Osteocyte (in vitro differentiated cells): ENCODE data around the gene FUBP3. TPM values are rescaled to one million over a fixed set of nuclear protein-coding genes. Genes with fewer than 3 reads are reported as not detected.

Experiments used
- DNase-seq: peaks from one replicate; pipeline ENCODE4 v3.0.0; 2021; ENCODE audit warnings: mixed read lengths; ENCODE audit not compliant: unreplicated experiment; ENCODE audit errors: extremely low spot score
- H3K27ac Mint-ChIP-seq: one replicate; pipeline ENCODE4 v1.8.0; 2021; ENCODE audit warnings: mild to moderate bottlenecking, mixed read lengths; ENCODE audit not compliant: unreplicated experiment
- H3K27me3 Mint-ChIP-seq: one replicate; pipeline ENCODE4 v1.8.0; 2021; ENCODE audit warnings: mixed read lengths; ENCODE audit not compliant: unreplicated experiment
- H3K36me3 Mint-ChIP-seq: one replicate; pipeline ENCODE4 v1.8.0; 2021; ENCODE audit warnings: mixed read lengths; ENCODE audit not compliant: unreplicated experiment
- H3K4me1 Mint-ChIP-seq: one replicate; pipeline ENCODE4 v1.8.0; 2021; ENCODE audit warnings: mixed read lengths; ENCODE audit not compliant: unreplicated experiment
- H3K4me3 Mint-ChIP-seq: one replicate; pipeline ENCODE4 v1.8.0; 2021; ENCODE audit warnings: mild to moderate bottlenecking, moderate library complexity, mixed read lengths; ENCODE audit not compliant: unreplicated experiment
- H3K9me3 Mint-ChIP-seq: one replicate; pipeline ENCODE4 v1.8.0; 2021; ENCODE audit warnings: mixed read lengths; ENCODE audit not compliant: unreplicated experiment
- CTCF ChIP-seq: fragments of 200-600 bp; sonication (generic); IDR thresholded peaks from 2 replicates; pipeline ENCODE4 v1.5.0; 2021; ENCODE audit warnings: antibody characterized with exemption, mild to moderate bottlenecking, moderate library complexity
- total RNA-seq: library from RNA; stranded (reverse); gene quantifications from 2 replicates; pipeline ENCODE4 v1.2.1, GENCODE V29; 2021

The FUBP3 gene
- total RNA-seq, 1 donor from 2014 or later, result 72.7 TPM

- Mint-ChIP-seq H3K9me3 (no peaks in the 10 kb centered on the region), H3K27ac (no peak overlapping the region), H3K4me3 (no peak overlapping the region), H3K36me3 (no peaks in the 10 kb centered on the region), H3K27me3 (peaks cover 58% of the 10 kb centered on the region), H3K4me1 (peaks cover 4% of the 10 kb centered on the region)
- TF ChIP-seq CTCF, result no peak
- DNase-seq, result no peak
Observed at GRCh38 chr9:130541533-130541932, 37.8 kb upstream of the FUBP3 start.

- peaks cover 53% of the 10 kb centered on the region for H3K27me3 Mint-ChIP-seq
- no peak overlapping the region for H3K4me3 Mint-ChIP-seq
- H3K36me3 Mint-ChIP-seq, result no peaks in the 10 kb centered on the region
- H3K4me1 Mint-ChIP-seq, result peaks cover 4% of the 10 kb centered on the region
- TF ChIP-seq CTCF, result no peak
- DNase-seq, result no peak
- H3K27ac Mint-ChIP-seq, result no peak overlapping the region
- H3K9me3 Mint-ChIP-seq, result no peaks in the 10 kb centered on the region
Observed at GRCh38 chr9:130542038-130542437, 37.3 kb upstream of the FUBP3 start.

GRCh38 chr9:130542457-130543228 is 36.7 kb upstream of the FUBP3 start:
- Mint-ChIP-seq H3K9me3 (no peaks in the 10 kb centered on the region), H3K4me1 (peaks cover 3% of the 10 kb centered on the region), H3K27ac (no peak overlapping the region), H3K36me3 (no peaks in the 10 kb centered on the region), H3K4me3 (no peak overlapping the region), H3K27me3 (peaks cover 48% of the 10 kb centered on the region)
- TF ChIP-seq CTCF, result no peak
- no peak for DNase-seq

GRCh38 chr9:130543368-130543767 is 36.0 kb upstream of the FUBP3 start:
- no peaks in the 10 kb centered on the region for H3K9me3 Mint-ChIP-seq
- DNase-seq, result no peak
- no peaks in the 10 kb centered on the region for H3K4me1 Mint-ChIP-seq
- TF ChIP-seq CTCF, result no peak
- H3K27me3 Mint-ChIP-seq, result peaks cover 41% of the 10 kb centered on the region
- H3K36me3 Mint-ChIP-seq, result no peaks in the 10 kb centered on the region
- H3K27ac Mint-ChIP-seq, result no peak overlapping the region
- no peak overlapping the region for H3K4me3 Mint-ChIP-seq

- no peaks in the 10 kb centered on the region for H3K4me1 Mint-ChIP-seq
- H3K9me3 Mint-ChIP-seq, result no peaks in the 10 kb centered on the region
- H3K36me3 Mint-ChIP-seq, result no peaks in the 10 kb centered on the region
- DNase-seq, result no peak
- H3K27me3 Mint-ChIP-seq, result peaks cover 36% of the 10 kb centered on the region
- TF ChIP-seq CTCF, result no peak
- H3K27ac Mint-ChIP-seq, result no peak overlapping the region
- H3K4me3 Mint-ChIP-seq, result no peak overlapping the region
Observed at GRCh38 chr9:130543859-130544258, 35.5 kb upstream of the FUBP3 start.
